Keratinocyte (primary cell): ENCODE data around the gene NYNRIN.

Experiments
- CTCF ChIP-seq, 3 experiments: IDR thresholded peaks in 1 of 3; conservative IDR thresholded peaks in 1 of 3; optimal IDR thresholded peaks in 1 of 3; 2 replicates in 2 of 3; 3 replicates in 1 of 3; pipeline versions ENCODE3 to v1.5.1; 2011; ENCODE audit warnings: low read length in 3 of 3, mild to moderate bottlenecking in 3 of 3, moderate library complexity in 2 of 3, control low read depth in 1 of 3, inconsistent platforms in 1 of 3; ENCODE audit not compliant: insufficient read depth in 2 of 3; ENCODE audit errors: extremely low read depth in 1 of 3
- EZH2 ChIP-seq: IDR thresholded peaks from one replicate; pipeline ENCODE4 v1.6.1; 2012; ENCODE audit warnings: inconsistent platforms, mild to moderate bottlenecking, low read length, moderate library complexity

GRCh38 chr14:24456980-24457379, 58.2 kb downstream of the NYNRIN start:
- TF ChIP-seq CTCF (optimal IDR thresholded peaks at IDR 0.05 in 1 of 3, IDR thresholded peaks at IDR 0.05 in 1 of 3, conservative IDR thresholded peaks at IDR 0.05 in 1 of 3; ENCODE audit: extremely low read depth in 1 of 3, insufficient read depth in 2 of 3, low read length in 3 of 3) (no peak), EZH2 (no peak)
